Esophagus squamous epithelium (tissue), 5 donors: ENCODE measurements around the gene AFDN. TPM values are rescaled to one million over a fixed set of nuclear protein-coding genes. Genes with fewer than 3 reads are reported as not detected.

Experiments used
- DNase-seq: peaks from one replicate; lab custom pipeline; 2025; lab: John Stamatoyannopoulos, UW
- H3K27ac ChIP-seq, 4 donors: fragments of 200-600 bp; sonication (generic); one replicate each; pipeline ENCODE4 v1.5.1; 2016 to 2019; ENCODE audit warnings: mild to moderate bottlenecking in 1 of 4
- H3K27me3 ChIP-seq, 4 donors: fragments of 200-600 bp; sonication (generic); 1 replicate in 3 of 4; 2 replicates in 1 of 4; pipeline versions ENCODE4 v1.5.1 to v1.6.0; 2017 to 2021; ENCODE audit warnings: antibody characterized with exemption in 1 of 4
- H3K36me3 ChIP-seq, 3 donors: fragments of 200-600 bp; sonication (generic); one replicate each; pipeline ENCODE4 v1.5.1; 2016 to 2019
- H3K4me1 ChIP-seq, 3 donors: fragments of 200-600 bp; sonication (generic); one replicate each; pipeline ENCODE4 v1.5.1; 2017 to 2019
- H3K4me3 ChIP-seq, 4 donors: fragments of 200-600 bp; sonication (generic); 1 replicate in 3 of 4; 2 replicates in 1 of 4; pipeline ENCODE4 v1.5.1; 2016 to 2019; ENCODE audit warnings: mild to moderate bottlenecking in 2 of 4, moderate library complexity in 1 of 4
- H3K9me3 ChIP-seq, 3 donors: fragments of 200-600 bp; sonication (generic); one replicate each; pipeline ENCODE4 v1.5.1; 2016 to 2019
- CTCF ChIP-seq, 6 experiments: fragments of 450-650 bp in 4 of 6; fragments of 200-600 bp in 2 of 6; sonication (generic) in 2 of 6; IDR thresholded peaks; one replicate each; pipeline ENCODE4 v1.5.1; 2016 to 2019; ENCODE audit warnings: antibody characterized with exemption in 6 of 6, mild to moderate bottlenecking in 4 of 6, moderate library complexity in 4 of 6
- POLR2A ChIP-seq, 4 donors: fragments of 450-650 bp; IDR thresholded peaks; one replicate each; pipeline ENCODE4 v1.6.1; 2017; ENCODE audit warnings: antibody characterized with exemption in 4 of 4, mild to moderate bottlenecking in 4 of 4, moderate library complexity in 3 of 4
- WGBS, 2 donors: methylation state at CpG; one replicate each; pipeline ENCODE4 v1.1.5; 2018; 5-methylcytosine and 5-hydroxymethylcytosine counted together
- intact Hi-C: fragments of 100-400 bp; cut with DNase I; formaldehyde crosslinking; loops from one replicate; pipeline ENCODE4 v1.15.0; 2022
- total RNA-seq, 4 donors: library from RNA; depleted of rRNA; stranded (reverse); fragments of >200 nt; gene quantifications; one replicate each; pipeline ENCODE4 v1.1.0, GENCODE V29; 2016
- donor health status: DM: yes; HTN: yes; CAD: no.

Gene AFDN
- total RNA-seq, 4 donors from 2014 or later, result 93.8 to 250 (median 204) TPM

- TF ChIP-seq CTCF (IDR thresholded peaks at IDR 0.05) (no peak), POLR2A (IDR thresholded peaks at IDR 0.05) (no peak)
- Histone ChIP-seq H3K4me1 (no peaks in the 10 kb centered on the region), H3K27me3 (no peaks in the 10 kb centered on the region), H3K27ac (no peak overlapping the region), H3K36me3 (no peaks in the 10 kb centered on the region), H3K9me3 (no peaks in the 10 kb centered on the region), H3K4me3 (no peak overlapping the region)
- intact Hi-C loops, result no loop called here
- 92 to 93% methylated on average over 36 to 60 of the region's 75 CpGs for WGBS, 2 donors
- no peak for DNase-seq
These were observed 163.6 kb downstream of the AFDN start for GRCh38 chr6:167990016-167990945.

- TF ChIP-seq POLR2A (IDR thresholded peaks at IDR 0.05) (no peak), CTCF (IDR thresholded peaks at IDR 0.05) (no peak)
- H3K27ac ChIP-seq, result no peak overlapping the region
- DNase-seq, result no peak
- H3K27me3 ChIP-seq, result peaks cover 0 to 17% (median 0%) of the 10 kb centered on the region in 4 donors
- WGBS, 2 donors, result 46 to 66% methylated on average over 16 of the region's 16 CpGs
- no peak overlapping the region for H3K4me3 ChIP-seq
- H3K36me3 ChIP-seq, result no peaks in the 10 kb centered on the region
- no peaks in the 10 kb centered on the region for H3K4me1 ChIP-seq
- no peaks in the 10 kb centered on the region for H3K9me3 ChIP-seq
- intact Hi-C loops, result no loop called here
These were observed 166.5 kb downstream of the AFDN start for GRCh38 chr6:167993169-167993568.

- peak overlapping the region in 1 of 4 donors; percentile 26 for H3K27ac ChIP-seq
- H3K27me3 ChIP-seq, result peaks cover 0 to 24% (median 0%) of the 10 kb centered on the region in 4 donors
- 51 to 71% methylated on average over 10 to 11 of the region's 11 CpGs for WGBS, 2 donors
- DNase-seq, result no peak
- H3K4me3 ChIP-seq, result no peak overlapping the region
- H3K36me3 ChIP-seq, result no peaks in the 10 kb centered on the region
- intact Hi-C loops, result no loop called here
- H3K4me1 ChIP-seq, result no peaks in the 10 kb centered on the region
- H3K9me3 ChIP-seq, result no peaks in the 10 kb centered on the region
- no peak for TF ChIP-seq POLR2A (IDR thresholded peaks at IDR 0.05)
- TF ChIP-seq CTCF (IDR thresholded peaks at IDR 0.05), result no peak
These were observed 167.1 kb downstream of the AFDN start for GRCh38 chr6:167993831-167994230.

- peaks cover 0 to 31% (median 0%) of the 10 kb centered on the region in 4 donors for H3K27me3 ChIP-seq
- no peak overlapping the region for H3K27ac ChIP-seq
- 77 to 100% methylated on average over 5 to 7 of the region's 12 CpGs for WGBS, 2 donors
- no peaks in the 10 kb centered on the region for H3K4me1 ChIP-seq
- no peaks in the 10 kb centered on the region for H3K36me3 ChIP-seq
- TF ChIP-seq POLR2A (IDR thresholded peaks at IDR 0.05), result no peak
- no peak for TF ChIP-seq CTCF (IDR thresholded peaks at IDR 0.05)
- DNase-seq, result no peak
- no peaks in the 10 kb centered on the region for H3K9me3 ChIP-seq
- no peak overlapping the region for H3K4me3 ChIP-seq
- intact Hi-C loops, result no loop called here
These were observed 168.6 kb downstream of the AFDN start for GRCh38 chr6:167995302-167995701.

- intact Hi-C loops, result no loop called here
- Histone ChIP-seq H3K27me3 (peaks cover 0 to 31% (median 0%) of the 10 kb centered on the region in 4 donors), H3K9me3 (no peaks in the 10 kb centered on the region), H3K4me1 (no peaks in the 10 kb centered on the region), H3K27ac (no peak overlapping the region), H3K4me3 (no peak overlapping the region), H3K36me3 (no peaks in the 10 kb centered on the region)
- no peak for DNase-seq
- no peak for TF ChIP-seq POLR2A (IDR thresholded peaks at IDR 0.05)
- no peak for TF ChIP-seq CTCF (IDR thresholded peaks at IDR 0.05)
- WGBS, 2 donors, result 84 to 100% methylated on average over 2 to 5 of the region's 22 CpGs
These were observed 169.0 kb downstream of the AFDN start for GRCh38 chr6:167995731-167996151.
